HG03135 (cell line): ENCODE results near the gene SPRR2F.
"Not testable (repeated sequence)": the region's sequence is repeated elsewhere in the genome, so short reads cannot be mapped to it uniquely, and the experiment has no call there.

Experiments used
- ATAC-seq: cut with Tn5 transposase; IDR thresholded peaks from one replicate; pipeline ENCODE4 v1.9.1; 2021; ENCODE audit warnings: mild to moderate bottlenecking, moderate library complexity; ENCODE audit not compliant: unreplicated experiment

SPRR2F gene, protein sequence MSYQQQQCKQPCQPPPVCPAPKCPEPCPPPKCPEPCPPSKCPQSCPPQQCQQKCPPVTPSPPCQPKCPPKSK

DNA sequence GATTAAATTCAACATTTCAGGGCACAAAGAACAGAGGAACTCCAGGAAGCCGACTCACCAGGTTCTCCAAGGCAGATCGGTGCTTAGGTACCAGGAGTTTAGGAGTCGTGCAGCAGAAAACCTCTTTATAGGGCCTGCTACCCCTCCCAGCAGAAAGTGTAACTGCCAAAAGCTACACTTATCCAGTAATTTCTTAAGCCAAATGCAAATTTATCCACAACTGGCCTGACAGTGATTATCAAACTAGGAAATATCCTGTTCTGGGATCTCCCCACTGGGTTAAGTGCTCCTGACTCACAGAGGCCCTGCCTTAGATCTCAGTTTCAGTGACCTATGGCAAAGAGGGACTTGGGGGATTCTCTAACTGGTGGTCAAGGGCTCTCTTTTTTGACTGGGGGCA is at the start of gene SPRR2F:
Gene SPRR2F, minus strand, starts transcription at position 101 of the 400 bp plus-strand sequence. CDS start 783 bp downstream, outside the sequence.
- ATAC-seq = no peak

DNA sequence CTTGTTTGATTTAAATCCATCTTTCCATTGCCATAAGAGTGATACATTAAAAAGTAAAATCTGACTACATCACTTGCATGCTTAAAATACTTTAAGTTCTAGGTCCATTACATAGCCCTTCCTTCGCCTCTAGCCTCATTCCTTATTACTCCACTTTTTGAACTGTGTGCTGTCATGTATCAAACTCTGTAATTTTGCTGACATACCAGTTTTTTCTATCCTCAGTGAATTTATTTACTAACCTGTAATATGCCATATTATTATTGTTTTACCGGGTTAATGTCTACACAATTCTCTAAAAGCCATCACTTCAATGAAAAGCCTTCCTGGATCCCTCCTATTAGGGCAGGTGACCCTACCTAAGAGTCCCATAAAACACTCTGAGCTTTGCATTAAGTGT is 42.2 kb upstream of the SPRR2F start:
- ATAC-seq = no peak

DNA sequence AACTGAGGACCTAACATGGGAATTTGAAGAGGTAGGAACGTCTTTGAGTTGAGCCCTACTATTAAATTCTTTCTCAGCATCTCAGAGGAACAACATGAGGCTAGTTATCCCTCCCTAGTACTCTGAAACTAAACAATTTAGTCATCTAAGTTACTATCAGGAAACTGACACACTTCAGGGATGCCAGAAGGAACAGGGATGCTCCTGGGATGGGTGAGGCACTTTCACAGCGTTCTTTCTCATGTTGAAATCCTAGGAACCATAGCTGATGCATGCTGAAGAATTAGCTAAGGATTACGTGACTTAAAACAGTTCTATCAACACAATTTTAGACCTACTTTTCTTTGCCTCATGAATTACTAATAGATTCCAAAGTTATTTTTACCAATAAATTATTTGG is 39.2 kb upstream of the SPRR2F start:
- no peak for ATAC-seq

DNA sequence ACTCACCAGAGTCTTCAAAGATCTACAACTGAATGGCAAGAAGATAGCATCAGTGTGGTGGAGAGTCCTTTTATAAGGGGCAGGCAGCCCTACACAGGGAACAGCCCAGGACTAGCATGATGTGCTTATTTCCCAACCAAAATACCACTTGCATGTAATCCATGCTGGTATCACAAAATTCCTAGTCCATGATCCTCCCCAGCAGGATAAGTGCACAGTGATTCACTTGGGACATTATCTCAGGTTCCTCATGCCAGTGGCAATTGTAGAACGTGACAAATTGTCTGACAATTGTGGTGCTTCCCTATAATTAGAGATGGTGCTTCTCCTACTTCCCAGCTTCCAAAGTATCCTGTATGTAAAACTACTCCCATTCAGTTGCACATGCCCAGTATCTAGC is 37.5 kb upstream of the SPRR2F start, which contains the start of gene SPRR2G:
Gene SPRR2G, minus strand, starts transcription at position 45 of the 400 bp plus-strand sequence. CDS start 780 bp downstream, outside the sequence.
- ATAC-seq = no peak

DNA sequence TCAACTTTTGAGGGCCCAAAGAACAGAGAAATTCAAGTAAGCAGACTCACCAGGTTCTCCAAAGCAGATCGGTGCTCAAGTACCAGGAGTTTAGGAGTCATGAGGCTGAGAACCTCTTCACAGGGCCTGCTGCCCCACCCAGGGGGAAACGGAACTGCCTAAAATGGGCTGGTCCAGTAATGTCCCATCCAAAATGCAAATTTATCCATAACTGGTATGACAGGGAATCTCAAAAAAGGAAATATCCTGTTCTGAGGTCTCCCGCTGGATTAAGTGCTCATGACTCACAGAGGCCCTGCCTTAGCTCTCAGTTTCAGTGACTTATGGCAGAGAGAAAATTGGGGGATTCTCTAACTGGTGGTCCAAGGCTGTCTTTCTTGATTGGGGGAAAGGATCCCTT is 28.1 kb upstream of the SPRR2F start:
- ATAC-seq = no peak

DNA sequence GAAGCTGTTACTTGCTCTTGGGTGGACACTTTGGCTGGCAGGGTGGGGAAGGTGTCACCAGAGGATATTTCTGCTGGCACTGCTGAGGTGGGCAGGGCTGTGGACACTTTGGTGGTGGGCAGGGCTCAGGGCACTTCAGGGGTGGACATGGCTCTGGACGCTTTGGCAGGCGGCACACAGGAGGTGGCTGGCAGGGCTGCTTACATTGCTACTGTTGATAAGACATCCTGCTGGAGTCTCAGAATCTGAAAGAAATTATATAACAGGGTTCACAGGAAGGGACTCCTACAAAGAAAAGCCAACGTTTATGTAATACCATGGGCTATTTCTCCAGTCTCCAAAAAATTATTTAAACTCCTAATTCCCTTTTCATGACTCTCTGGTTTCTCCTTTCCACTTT is 27.2 kb upstream of the SPRR2F start:
- ATAC-seq = no peak

DNA sequence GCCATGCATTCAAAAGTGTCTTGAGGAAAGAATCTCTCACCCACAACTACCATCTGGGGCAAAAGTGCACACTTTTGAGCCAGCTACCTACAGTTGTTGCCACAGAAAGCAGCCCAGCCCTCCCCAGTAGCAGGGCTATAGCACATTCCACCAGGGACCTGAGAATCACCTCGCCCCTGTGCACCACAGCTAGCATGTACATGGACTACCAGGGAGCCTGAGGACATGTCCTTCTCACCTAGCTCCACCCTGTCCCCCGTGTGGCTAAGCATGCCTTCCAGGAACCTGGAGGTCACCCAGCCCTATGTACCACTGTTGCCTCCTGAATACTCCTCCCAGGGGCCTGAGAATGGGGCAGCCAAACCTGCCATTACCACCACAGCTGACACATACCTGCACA is 20.4 kb upstream of the SPRR2F start:
- no peak for ATAC-seq

DNA sequence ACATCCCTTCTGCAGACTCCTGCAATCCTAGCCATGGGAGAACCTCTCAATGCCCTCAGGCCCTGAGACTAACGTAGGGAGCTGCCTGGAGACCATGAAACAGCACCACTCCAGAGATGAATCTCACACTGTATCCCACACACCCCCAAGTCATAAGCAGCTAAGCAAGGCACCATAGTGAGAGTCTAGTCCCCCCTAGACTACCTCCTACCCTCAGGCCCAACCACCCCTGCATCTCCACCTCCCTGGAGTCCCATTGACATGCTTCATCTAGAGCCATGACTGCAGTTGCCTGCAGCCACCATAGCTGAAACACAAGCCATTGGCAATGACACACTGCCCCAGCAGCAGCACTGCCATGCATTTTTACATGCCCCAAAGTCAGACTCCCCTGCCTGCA is 20.0 kb upstream of the SPRR2F start:
- no peak for ATAC-seq

DNA sequence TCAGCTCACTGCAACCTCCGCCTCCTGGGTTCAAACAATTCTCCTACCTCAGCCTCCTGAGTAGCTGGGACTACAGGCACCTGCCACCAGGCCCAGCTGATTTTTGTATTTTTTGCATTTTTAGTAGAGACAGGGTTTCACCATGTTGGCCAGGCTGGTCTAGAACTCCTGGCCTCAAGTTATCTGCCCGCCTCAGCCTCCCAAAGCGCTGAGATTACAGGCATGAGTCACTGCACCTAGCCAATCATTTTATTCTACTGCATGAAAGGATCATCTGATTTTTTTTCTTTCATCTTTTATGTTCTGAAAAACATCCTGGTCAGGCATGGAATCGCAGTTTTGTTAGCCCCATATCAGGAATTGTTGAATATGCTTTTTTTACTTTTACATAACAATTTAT is 15.4 kb upstream of the SPRR2F start:
- not testable (repeated sequence) for ATAC-seq

DNA sequence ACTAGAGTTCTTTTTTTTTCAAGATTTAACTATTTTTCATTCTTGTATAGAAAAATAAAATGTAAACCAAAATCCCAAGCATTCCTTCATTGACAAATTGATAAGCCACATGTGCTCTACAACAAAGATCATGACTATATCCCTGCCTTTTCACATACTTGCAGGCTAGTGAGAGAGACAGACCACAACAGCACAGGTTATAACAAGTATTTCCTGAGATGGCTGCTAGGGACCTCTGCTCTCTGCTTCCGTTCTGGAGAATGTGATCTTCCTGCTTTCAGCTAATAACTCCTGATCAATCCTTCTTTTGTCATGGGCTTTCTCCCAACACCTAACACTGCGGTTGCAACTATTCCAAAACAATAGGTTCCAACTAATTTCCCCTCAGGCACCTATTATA is 14.0 kb upstream of the SPRR2F start:
- no peak for ATAC-seq

DNA sequence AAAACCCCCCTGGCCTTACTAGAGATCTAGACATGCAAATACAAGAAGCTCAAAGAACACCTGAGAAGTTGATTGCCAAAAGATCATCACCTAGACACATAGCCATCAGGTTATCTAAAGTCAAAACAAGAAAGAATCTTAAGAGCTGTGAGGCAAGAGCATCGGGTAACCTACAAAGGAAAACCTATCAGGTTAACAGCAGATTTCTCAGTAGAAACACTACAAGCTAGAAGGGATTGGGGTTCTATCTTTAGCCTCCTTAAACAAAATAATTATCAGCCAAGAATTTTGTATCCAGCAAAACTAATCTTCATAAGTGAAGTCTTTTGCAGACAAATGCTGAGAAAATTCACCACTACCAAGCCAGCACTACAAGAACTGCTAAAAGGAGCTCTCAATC is 12.2 kb upstream of the SPRR2F start:
- ATAC-seq = no peak

DNA sequence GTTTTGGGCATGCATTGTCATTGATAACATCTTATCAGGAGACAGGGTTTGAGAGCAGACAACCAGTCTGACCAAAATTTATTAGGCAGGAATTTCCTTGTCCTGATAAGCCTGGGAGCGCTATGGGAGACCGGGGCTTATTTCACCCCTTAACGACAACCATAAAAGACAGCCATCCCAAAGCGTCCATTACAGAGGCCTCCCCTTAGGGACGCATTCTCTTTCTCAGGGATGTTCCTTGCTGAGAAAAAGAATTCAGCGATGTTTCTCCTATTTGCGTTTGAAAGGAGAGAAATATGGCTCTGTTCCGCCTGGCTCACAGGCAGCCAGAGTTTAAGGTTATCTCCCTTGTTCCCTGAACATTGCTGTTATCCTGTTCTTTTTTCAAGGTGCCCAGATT is 10.5 kb upstream of the SPRR2F start:
- not testable (repeated sequence) for ATAC-seq

DNA sequence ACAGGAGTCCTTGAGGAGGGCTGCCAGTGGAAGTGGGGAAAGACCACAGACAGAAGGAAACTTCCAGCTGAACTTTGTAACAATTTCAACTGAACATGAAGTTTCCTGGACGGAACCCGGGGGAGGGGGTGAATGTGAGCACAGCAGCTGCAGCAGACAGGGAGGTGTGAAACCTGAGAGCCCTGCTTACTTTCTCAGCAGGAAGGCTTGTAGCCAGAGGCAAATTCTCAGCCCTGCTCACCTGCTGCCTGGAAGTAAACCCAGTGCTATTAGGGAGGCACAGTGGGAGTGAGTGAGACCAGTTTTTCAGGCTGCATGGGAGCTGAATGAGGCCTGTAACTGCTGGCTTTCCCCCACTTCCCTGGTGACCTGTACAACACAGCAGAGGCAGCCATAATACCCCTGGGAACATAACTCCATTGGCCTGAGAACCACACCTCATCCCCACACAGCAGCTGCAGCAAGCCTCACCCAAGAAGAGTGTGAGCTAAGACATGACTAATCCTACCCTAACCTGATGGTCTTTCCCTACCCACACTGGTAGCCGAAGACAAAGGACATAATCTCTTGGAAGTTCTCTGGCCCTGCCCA is 9.6 kb upstream of the SPRR2F start:
- no peak for ATAC-seq

DNA sequence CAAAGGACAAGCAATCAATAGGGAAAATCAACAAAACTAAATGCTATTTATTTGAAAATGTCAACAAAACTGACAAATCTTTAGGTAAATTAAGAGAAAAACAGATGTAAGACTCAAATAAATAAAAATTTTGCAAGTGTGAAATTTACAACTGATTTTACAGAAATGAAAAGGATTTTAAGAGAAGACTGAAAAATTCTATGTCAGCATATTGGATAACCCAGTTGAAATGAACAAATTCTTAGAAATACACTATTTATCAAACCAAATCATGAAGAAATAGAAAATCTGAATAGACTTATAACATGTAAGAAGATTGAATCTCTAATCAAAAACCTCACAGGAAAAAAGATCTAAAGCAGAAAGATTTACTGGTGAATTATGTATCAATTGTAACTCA is 7.6 kb upstream of the SPRR2F start:
- no peak for ATAC-seq

DNA sequence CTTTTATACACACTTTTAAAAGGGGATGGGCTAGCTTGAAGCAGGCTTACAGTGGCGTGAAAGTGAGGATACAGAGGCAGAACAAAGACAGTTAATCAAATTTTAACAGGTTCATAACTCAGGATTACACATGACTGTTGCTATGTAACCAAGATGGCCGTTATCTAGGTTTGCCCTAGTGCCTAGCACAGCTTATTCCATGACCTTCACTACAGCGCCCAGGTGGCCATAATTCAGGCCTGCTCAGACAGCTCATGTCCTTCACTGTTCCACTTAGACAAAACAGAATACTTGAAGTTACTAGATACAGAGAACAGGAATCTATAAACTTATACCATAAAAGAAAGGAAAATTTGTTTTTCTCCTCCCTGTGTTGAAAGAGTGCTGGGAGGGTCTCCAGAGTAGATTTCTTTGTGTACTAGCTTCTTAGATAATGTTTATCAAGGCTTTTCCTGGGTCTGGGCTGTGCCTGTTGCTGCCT is 6.2 kb upstream of the SPRR2F start:
- ATAC-seq = no peak

DNA sequence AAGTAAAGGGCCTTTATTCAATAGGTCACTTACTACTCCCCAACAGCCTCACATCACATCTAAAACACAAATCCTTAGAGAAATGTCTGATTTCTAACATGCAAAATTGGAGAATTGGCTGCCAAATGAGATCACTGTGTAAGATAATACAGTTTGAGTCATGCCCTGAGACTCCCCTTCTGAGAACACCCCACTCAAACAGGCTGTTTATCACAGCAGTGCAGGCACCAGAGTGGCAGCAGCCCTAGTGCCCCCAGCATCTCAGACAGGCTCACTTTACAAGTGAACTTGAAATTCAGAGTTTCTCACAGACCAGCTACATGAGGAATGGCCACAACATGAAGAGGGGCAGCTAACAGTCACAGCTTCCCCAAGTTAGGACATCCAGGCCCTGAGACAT is 1.9 kb upstream of the SPRR2F start:
- not testable (repeated sequence) for ATAC-seq

DNA sequence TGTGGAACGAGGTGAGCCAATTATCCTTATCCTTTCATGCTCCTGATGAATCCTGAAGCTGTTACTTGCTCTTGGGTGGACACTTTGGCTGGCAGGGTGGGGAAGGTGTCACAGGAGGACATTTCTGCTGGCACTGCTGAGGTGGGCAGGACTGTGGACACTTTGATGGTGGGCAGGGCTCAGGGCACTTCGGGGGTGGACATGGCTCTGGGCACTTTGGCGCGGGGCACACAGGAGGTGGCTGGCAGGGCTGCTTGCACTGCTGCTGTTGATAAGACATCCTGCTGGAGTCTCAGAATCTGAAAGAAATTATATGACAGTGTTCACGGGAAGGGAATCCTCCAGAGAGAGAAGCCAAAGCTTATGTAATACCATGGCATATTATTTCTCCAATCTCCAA is 862 bp downstream of the SPRR2F start:
- ATAC-seq = not testable (repeated sequence)

DNA sequence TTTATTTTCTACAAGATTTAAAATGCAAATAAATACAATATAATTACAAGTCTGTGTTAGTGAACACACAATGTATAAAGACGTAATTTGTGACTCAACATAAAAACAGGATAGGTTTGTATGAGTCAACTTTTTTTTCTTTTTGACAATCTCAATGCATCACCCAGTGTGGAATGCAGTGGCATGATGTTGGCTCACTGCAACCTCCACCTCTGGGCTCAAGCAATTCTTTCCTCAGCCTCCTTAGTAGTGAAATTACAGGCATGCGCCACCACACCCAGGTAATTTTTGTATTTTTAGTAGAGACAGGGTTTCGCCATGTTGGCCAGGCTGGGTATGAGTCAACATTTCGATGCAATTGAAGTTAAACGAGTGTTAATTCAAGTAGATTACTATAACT is 13.1 kb downstream of the SPRR2F start:
- no peak for ATAC-seq

DNA sequence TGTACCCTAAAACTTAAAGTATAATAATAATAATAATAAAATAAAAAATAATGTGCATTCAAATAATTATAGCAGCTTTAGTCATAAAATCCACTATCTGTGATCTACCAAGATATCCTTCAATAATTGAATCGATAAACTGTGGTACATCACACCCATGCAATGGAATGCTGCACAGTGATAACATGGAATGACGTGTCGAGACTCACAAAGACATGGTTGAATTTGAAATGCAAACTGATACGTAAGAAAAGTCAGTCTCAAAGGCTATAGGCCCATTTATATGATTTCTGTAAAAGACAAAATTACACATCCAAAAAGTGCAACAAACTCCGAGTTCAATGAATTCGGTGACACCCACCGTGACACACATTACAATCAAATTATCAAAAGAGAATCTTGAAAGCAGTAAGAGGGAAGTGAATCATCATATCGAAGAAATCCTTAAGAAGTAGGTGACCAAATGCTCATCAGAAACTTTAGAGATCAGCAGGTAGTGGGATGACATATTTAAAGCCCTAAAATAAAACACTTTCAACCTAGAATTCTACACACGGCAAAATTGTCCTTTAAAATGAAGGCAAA is 13.8 kb downstream of the SPRR2F start:
- ATAC-seq = no peak

DNA sequence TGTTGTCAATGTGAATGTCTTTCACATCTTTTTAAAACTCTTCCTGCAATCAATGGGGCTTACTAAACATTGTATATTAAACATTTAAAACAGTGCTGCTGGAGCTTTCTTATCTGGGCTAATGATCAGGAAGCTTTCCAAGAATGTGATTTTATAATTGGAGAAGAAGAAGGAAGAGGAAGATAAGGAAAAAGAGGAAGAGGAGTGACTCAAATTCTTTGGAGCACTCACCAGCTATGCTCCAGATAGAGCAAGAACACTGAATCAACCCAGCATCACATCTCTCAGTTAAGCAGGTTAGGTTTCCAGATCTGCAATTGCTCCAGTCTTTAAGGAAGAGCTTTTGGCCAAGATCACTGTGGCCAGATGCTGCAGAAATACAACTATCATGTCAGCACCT is 17.6 kb downstream of the SPRR2F start:
- ATAC-seq = no peak

DNA sequence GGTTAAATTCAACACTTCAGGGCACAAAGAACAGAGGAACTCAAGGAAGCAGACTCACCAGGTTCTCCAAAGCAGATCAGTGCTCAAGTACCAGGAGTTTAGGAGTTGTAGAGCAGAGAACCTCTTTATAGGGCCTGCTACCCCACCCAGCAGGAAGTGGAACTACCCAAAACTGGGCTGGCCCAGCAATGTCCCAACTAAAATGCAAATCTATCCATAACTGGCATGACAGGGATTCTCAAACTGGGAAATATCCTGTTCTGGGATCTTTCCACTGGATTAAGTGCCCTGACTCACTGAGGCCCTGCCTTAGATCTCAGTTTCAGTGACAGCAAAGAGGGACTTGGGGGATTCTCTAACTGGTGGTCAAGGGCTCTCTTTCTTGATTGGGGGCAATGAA is 18.9 kb downstream of the SPRR2F start, which contains the start of gene SPRR2E:
Gene SPRR2E, minus strand, starts transcription at position 101 of the 400 bp plus-strand sequence. CDS start 775 bp downstream, outside the sequence.
- ATAC-seq = no peak

DNA sequence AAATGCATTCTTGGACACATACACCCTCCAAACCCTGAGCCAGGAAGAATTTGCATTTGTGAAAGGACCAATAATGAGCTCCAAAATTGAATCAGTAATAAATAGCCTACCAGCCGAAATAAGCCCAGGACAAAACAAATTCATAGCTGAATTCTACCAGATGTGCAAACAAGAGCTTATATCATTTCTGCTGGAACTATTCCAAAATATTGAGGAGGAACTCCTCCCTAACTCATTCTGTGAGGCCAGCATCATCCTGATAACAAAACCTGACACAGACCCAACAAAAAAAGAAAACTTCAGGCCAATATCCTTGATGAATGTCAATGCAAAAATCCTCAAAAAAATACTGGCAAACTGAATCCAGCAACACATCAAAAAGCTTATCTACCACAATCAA is 25.7 kb downstream of the SPRR2F start:
- ATAC-seq = no peak
